ENCODE data around the gene IPO5. TPM values are rescaled to one million over a fixed set of nuclear protein-coding genes. Genes with fewer than 3 reads are reported as not detected.

IPO5 gene
- total and polyA plus RNA-seq, 3 donors from 2014 or later, result 231 to 465 (median 323) TPM

- Histone ChIP-seq H3K27me3 (no peaks in the 10 kb centered on the region), H3K4me3 (no peak overlapping the region), H3K36me3 (ENCODE audit: low read depth, missing control alignments) (no peaks in the 10 kb centered on the region), H3K9me3 (no peaks in the 10 kb centered on the region), H3K4me1 (no peaks in the 10 kb centered on the region), H3K27ac (no peak overlapping the region)
- intact Hi-C loops (cut with DNase I; ENCODE audit: low total_unique reads), result no loop called here
- no peak for TF ChIP-seq CTCF (IDR thresholded peaks at IDR 0.05)
- no peak for TF ChIP-seq POLR2A (IDR thresholded peaks at IDR 0.05)
- DNase-seq, result no peak
- WGBS, 2 donors, result 80 to 86% methylated on average over 6 of the region's 6 CpGs
These were observed 41.3 kb upstream of the IPO5 start for GRCh38 chr13:97912139-97912535.

DNA sequence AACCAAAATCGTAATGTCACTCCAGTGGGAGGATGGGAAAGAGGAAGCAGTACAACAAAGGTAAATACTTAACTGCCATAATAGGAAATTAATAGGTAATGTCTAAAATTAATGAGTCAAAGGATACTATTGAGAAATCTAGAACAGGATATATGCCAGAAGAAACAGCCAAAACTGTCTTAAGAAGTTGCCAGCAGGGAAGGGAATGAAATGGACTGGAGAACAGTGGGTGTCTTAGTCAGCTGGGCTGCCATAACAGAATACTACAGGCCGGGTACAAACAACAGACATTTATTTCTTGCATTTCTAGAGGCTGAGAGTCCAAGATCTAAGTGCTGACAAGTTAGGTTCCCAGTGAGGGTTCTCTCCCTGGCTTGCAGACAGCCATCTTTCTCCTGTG lies 40.3 kb upstream of the IPO5 start:
- no peaks in the 10 kb centered on the region for H3K27me3 ChIP-seq
- DNase-seq, result no peak
- TF ChIP-seq CTCF (IDR thresholded peaks at IDR 0.05), result no peak
- no peak for TF ChIP-seq POLR2A (IDR thresholded peaks at IDR 0.05)

DNA sequence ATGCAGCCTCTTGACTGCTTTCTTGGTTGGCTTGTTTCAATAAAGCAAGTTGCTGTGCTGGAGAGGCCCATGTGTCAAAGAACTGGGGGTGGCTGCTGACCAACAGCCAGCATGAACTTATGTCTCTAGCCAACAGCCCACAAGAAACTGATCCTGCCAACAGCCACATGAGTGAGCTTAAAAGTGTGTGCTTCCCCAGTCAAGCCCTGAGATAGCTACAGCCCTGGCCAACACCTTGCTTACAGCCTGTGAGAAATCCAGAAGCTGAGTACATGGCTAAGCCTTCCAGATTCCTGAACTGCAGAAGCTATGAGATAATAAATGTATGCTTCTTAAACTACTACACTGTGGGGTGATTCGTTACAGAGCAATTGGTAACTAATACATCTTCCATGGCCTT lies 38.9 kb upstream of the IPO5 start:
- H3K36me3 ChIP-seq (ENCODE audit: low read depth, missing control alignments), result no peaks in the 10 kb centered on the region
- H3K27me3 ChIP-seq, result no peaks in the 10 kb centered on the region
- H3K4me1 ChIP-seq, result no peaks in the 10 kb centered on the region
- WGBS, 2 donors, result 71 to 85% methylated on average over 1 of the region's 1 CpG
- H3K4me3 ChIP-seq, result no peak overlapping the region
- H3K9me3 ChIP-seq, result no peaks in the 10 kb centered on the region
- no peak overlapping the region for H3K27ac ChIP-seq
- no peak for DNase-seq
- TF ChIP-seq CTCF (IDR thresholded peaks at IDR 0.05), result no peak
- TF ChIP-seq POLR2A (IDR thresholded peaks at IDR 0.05), result no peak
- intact Hi-C loops (cut with DNase I; ENCODE audit: low total_unique reads), result no loop called here

More for the DNA sequence above, 40.3 kb upstream of the IPO5 start:
- no peaks in the 10 kb centered on the region for H3K36me3 ChIP-seq (ENCODE audit: low read depth, missing control alignments)
- H3K27ac ChIP-seq, result no peak overlapping the region
- no peaks in the 10 kb centered on the region for H3K9me3 ChIP-seq
- intact Hi-C loops (cut with DNase I; ENCODE audit: low total_unique reads), result no loop called here
- no peaks in the 10 kb centered on the region for H3K4me1 ChIP-seq
- WGBS, 2 donors, result 93 to 95% methylated on average over 2 of the region's 2 CpGs
- H3K4me3 ChIP-seq, result no peak overlapping the region

DNA sequence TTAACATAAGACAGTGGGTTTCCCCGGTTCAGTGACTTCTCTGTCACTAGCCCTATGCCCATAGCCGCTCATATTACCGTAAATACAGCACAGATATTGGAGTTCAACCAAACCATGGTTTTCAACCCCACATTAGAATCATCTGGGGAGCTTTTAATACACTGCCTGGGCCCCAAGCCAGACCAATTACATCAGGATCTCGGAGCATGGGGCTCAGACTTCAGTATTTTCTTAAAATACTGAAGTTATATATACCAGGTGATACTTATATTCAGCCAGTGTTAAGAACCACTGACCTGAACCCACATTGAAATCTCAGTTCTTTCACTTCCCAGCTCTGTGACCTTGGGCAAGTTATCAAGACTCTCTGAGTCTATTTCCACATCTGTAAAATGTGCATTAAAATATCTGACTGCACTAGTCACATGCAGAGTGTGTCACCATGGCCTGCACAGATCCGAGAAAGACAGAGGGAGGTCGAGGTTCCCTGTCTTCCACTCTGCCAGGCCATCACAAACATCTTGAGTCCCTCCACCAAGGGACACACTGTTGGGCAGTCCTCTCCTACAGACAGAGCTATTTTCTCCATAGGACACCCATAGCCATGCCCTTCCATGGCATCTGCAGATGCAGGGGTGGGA lies 32.2 kb upstream of the IPO5 start:
- H3K4me3 ChIP-seq, result no peak overlapping the region
- WGBS, 2 donors, result 59 to 65% methylated on average over 6 of the region's 6 CpGs
- no peak for TF ChIP-seq POLR2A (IDR thresholded peaks at IDR 0.05)
- no peak for TF ChIP-seq CTCF (IDR thresholded peaks at IDR 0.05)
- no peaks in the 10 kb centered on the region for H3K27me3 ChIP-seq
- H3K27ac ChIP-seq, result no peak overlapping the region
- H3K4me1 ChIP-seq, result no peaks in the 10 kb centered on the region
- intact Hi-C loops (cut with DNase I; ENCODE audit: low total_unique reads), result no loop called here
- no peaks in the 10 kb centered on the region for H3K36me3 ChIP-seq (ENCODE audit: low read depth, missing control alignments)
- DNase-seq, result peak; percentile 26
- H3K9me3 ChIP-seq, result no peaks in the 10 kb centered on the region

DNA sequence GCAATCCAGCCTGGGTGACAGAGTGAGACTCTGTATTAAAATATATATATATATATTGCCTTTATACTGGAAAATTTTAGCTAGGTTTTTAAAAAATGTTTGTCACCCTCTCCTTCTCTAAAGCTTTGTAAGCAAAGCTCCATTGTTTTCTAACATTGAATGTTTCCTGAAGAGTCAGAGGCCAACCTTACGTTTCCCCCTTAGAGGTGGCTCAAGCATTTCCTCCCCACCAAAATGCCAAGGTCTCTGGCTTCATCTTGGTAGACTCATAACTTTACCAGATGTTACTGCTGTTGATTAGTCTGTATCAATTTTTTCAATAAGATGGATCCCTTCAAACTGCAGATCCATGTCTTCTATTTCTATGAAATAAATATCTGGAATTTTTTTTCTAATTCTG lies 25.2 kb upstream of the IPO5 start:
- no peak overlapping the region for H3K4me3 ChIP-seq
- H3K27ac ChIP-seq, result no peak overlapping the region
- no peaks in the 10 kb centered on the region for H3K27me3 ChIP-seq
- peaks cover 3% of the 10 kb centered on the region for H3K4me1 ChIP-seq
- H3K9me3 ChIP-seq, result no peaks in the 10 kb centered on the region
- no peak for TF ChIP-seq CTCF (IDR thresholded peaks at IDR 0.05)
- no peak for TF ChIP-seq POLR2A (IDR thresholded peaks at IDR 0.05)
- no peaks in the 10 kb centered on the region for H3K36me3 ChIP-seq (ENCODE audit: low read depth, missing control alignments)
- DNase-seq, result no peak
- intact Hi-C loops (cut with DNase I; ENCODE audit: low total_unique reads), result no loop called here
- 75 to 81% methylated on average over 1 of the region's 1 CpG for WGBS, 2 donors

Data from testis (tissue), 3 donors.